Measurements from ENCODE around the gene SORD. TPM values are rescaled to one million over a fixed set of nuclear protein-coding genes. Genes with fewer than 3 reads are reported as not detected.

SORD gene
- total RNA-seq, 1 donor from 2014 or later, result 15.5 TPM

DNA sequence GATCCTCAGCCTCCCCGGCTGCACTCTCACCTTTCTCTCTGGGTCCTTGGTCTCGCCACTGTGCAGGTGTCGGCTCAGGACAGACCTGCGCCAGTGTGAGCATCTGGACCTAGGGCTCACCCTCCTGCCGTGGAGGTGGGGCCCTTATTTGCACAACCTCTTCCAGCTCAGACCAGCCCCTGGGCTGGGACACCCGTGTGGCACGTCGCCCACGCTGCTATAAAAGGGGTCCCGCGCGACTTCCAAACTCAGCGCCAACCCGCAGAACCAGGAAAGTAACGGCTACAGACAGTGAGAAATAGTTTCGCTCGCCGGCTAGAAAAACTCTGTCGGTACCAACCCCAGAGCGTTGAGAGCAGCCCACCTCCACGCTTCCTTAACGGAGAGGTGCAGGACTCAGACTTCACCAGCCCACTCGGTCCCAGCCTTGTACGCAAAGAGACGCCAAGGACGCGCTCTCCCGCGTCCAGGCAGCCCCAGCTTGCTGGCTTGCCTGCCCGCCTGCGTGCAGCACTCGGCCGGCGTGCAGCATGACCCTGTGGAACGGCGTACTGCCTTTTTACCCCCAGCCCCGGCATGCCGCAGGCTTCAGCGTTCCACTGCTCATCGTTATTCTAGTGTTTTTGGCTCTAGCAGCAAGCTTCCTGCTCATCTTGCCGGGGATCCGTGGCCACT, 91.2 kb downstream of the SORD start, which contains the start of the genes DUOX2 and DUOXA2:
DUOX2 (minus strand) TSS at position 97 of the 675 bp plus-strand sequence. CDS start 761 bp downstream, outside the sequence.
DUOXA2 (plus strand) TSS at position 251 of the 675 bp plus-strand sequence; CDS start at position 531, 280 bp downstream.
- peaks cover 74% of the 10 kb centered on the region for H3K27me3 Mint-ChIP-seq
- POLR2A ChIA-PET, result no interaction called here
- no peak for DNase-seq
- no peaks in the 10 kb centered on the region for H3K9me3 Mint-ChIP-seq
- TF ChIP-seq, protein P1, sequence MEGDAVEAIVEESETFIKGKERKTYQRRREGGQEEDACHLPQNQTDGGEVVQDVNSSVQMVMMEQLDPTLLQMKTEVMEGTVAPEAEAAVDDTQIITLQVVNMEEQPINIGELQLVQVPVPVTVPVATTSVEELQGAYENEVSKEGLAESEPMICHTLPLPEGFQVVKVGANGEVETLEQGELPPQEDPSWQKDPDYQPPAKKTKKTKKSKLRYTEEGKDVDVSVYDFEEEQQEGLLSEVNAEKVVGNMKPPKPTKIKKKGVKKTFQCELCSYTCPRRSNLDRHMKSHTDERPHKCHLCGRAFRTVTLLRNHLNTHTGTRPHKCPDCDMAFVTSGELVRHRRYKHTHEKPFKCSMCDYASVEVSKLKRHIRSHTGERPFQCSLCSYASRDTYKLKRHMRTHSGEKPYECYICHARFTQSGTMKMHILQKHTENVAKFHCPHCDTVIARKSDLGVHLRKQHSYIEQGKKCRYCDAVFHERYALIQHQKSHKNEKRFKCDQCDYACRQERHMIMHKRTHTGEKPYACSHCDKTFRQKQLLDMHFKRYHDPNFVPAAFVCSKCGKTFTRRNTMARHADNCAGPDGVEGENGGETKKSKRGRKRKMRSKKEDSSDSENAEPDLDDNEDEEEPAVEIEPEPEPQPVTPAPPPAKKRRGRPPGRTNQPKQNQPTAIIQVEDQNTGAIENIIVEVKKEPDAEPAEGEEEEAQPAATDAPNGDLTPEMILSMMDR (IDR thresholded peaks at IDR 0.05), result no peak
- peak within 1 kb of the TSS; percentile 79 for H3K4me3 Mint-ChIP-seq
- no peak within 1 kb of the TSS for H3K27ac Mint-ChIP-seq
- intact Hi-C loops (cut with micrococcal nuclease), result no loop called here
- CTCF ChIA-PET, result no interaction called here
- H3K36me3 Mint-ChIP-seq (ENCODE audit: low read depth), result no peaks in the 10 kb centered on the region
- H3K4me1 Mint-ChIP-seq, result peaks cover 58% of the 10 kb centered on the region
- ATAC-seq (ENCODE audit: low read depth), result no peak

DNA sequence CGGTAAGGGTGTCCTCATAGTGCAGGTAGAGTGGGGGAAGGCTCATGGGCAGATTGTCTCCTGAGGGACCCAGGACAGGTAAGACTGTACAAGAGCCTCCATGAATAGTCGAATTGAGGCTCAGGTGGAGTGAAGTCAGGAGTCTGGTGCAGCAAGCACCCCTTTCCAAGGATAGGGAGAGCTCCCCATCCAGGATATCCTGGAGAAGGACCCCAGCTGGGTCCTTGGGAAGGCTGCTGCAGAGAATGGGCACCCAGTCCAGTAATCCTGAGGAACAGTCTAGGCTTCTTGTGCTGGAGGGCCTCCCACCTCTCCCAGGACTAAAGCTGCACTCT, 91.7 kb downstream of the SORD start:
- intact Hi-C loops (cut with micrococcal nuclease), result no loop called here
- CTCF ChIA-PET, result no interaction called here

DNA sequence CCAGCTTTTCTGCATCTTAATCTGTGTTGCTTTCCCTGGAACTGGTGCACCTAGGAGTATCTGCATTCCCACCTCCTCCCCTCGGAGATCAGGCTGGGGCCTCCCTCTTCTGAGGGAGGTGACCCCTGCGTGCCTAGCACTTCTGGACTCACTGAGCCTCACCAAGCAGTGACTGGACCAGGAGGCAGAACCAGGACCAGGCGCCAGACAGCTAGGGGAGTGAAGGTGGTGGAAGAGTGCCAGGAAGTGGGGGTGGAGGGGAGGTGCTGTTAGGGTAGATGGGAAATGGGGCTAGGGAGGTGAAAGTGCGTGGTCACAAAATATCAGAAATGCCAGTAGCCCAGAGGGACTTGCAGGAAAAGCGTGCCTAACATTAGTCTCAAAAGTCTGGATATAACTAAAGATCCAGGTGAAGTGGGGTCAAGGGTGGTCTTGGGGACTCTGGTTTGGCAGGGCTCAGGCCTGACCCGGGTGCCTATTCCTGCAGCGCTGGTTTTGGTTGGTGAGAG, 92.4 kb downstream of the SORD start:
- no peak overlapping the region for H3K27ac Mint-ChIP-seq
- H3K4me3 Mint-ChIP-seq, result no peak overlapping the region
- ChIA-PET CTCF (no interaction called here), POLR2A (interaction anchor here (1.8 kb wide), 1 partner anchor 66 kb away, joined by 5 read pairs; no protein-coding TSS in a partner anchor)
- DNase-seq, result no peak
- H3K9me3 Mint-ChIP-seq, result no peaks in the 10 kb centered on the region
- H3K27me3 Mint-ChIP-seq, result peaks cover 70% of the 10 kb centered on the region
- TF ChIP-seq, protein P1 (IDR thresholded peaks at IDR 0.05), result no peak
- intact Hi-C loops (cut with micrococcal nuclease), result no loop called here
- no peaks in the 10 kb centered on the region for H3K36me3 Mint-ChIP-seq (ENCODE audit: low read depth)
- H3K4me1 Mint-ChIP-seq, result peaks cover 58% of the 10 kb centered on the region
- no peak for ATAC-seq (ENCODE audit: low read depth)

More for the DNA sequence above, 91.7 kb downstream of the SORD start:
- POLR2A ChIA-PET, result no interaction called here
- DNase-seq (no peak), ATAC-seq (ENCODE audit: low read depth) (no peak)
- H3K27me3 Mint-ChIP-seq, result peaks cover 73% of the 10 kb centered on the region
- no peak overlapping the region for H3K4me3 Mint-ChIP-seq
- TF ChIP-seq, protein P1 (IDR thresholded peaks at IDR 0.05), result no peak
- no peak overlapping the region for H3K27ac Mint-ChIP-seq
- H3K4me1 Mint-ChIP-seq, result peaks cover 58% of the 10 kb centered on the region
- no peaks in the 10 kb centered on the region for H3K9me3 Mint-ChIP-seq
- H3K36me3 Mint-ChIP-seq (ENCODE audit: low read depth), result no peaks in the 10 kb centered on the region

DNA sequence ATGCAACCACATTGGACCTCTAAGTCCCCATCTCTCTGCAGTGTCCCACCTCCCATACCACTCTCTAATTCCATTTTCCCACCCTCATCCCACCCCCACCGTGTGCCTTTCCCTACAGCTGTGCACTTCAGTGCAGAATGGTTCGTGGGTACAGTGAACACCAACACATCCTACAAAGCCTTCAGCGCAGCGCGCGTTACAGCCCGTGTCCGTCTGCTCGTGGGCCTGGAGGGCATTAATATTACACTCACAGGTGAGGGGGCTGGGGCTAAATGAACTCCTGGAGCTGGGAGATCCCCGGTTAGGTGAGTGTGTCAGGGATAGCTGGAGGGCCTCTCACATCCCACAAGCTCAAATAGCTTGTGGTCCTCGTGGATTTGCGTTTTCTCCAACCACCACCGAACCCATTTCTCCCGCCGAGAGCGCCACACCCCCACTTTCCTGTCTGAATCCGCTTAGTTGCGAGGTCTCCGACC, 93.0 kb downstream of the SORD start:
- ATAC-seq (ENCODE audit: low read depth), result no peak
- Mint-ChIP-seq H3K27me3 (peaks cover 72% of the 10 kb centered on the region), H3K4me3 (peak overlapping the region; percentile 44), H3K9me3 (no peaks in the 10 kb centered on the region), H3K36me3 (ENCODE audit: low read depth) (no peaks in the 10 kb centered on the region), H3K4me1 (peaks cover 56% of the 10 kb centered on the region), H3K27ac (no peak overlapping the region)
- POLR2A ChIA-PET, result interaction anchor here (0.5 to 1.8 kb wide), 3 partner anchors 67 to 507 kb away, joined by 3 to 7 read pairs (median 5); no protein-coding TSS in a partner anchor
- CTCF ChIA-PET, result no interaction called here
- DNase-seq, result no peak
- TF ChIP-seq, protein P1 (IDR thresholded peaks at IDR 0.05), result no peak
- intact Hi-C loops (cut with micrococcal nuclease), result no loop called here

DNA sequence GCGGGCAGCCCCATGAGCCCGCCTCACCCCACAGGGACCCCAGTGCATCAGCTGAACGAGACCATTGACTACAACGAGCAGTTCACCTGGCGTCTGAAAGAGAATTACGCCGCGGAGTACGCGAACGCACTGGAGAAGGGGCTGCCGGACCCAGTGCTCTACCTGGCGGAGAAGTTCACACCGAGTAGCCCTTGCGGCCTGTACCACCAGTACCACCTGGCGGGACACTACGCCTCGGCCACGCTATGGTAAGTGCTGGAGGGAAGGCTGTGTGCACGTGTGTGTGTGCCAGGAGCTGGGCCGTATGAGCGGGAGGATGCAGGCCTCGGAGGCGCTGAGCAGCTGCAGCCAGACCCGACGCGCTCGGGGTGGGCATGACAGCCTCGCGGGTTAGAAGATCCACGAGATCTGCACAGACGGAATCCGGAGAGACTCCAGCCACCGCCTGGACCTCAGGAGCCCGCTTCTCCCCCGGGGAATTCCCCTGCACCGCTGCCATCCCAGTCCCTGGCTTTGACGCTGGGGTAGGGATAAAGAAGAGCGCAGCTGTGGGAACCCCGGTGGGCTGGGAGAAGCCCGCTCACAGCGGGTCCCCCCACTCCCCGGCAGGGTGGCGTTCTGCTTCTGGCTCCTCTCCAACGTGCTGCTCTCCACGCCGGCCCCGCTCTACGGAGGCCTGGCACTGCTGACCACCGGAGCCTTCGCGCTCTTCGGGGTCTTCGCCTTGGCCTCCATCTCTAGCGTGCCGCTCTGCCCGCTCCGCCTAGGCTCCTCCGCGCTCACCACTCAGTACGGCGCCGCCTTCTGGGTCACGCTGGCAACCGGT, 93.7 kb downstream of the SORD start:
- ATAC-seq (ENCODE audit: low read depth), result no peak
- Mint-ChIP-seq H3K36me3 (ENCODE audit: low read depth) (no peaks in the 10 kb centered on the region), H3K4me3 (peak overlapping the region; percentile 57), H3K9me3 (no peaks in the 10 kb centered on the region), H3K4me1 (peaks cover 56% of the 10 kb centered on the region), H3K27me3 (peaks cover 77% of the 10 kb centered on the region), H3K27ac (no peak overlapping the region)
- CTCF ChIA-PET, result no interaction called here
- POLR2A ChIA-PET, result interaction anchor here (0.5 to 1.8 kb wide), 3 partner anchors 68 to 508 kb away, joined by 3 to 7 read pairs (median 5); no protein-coding TSS in a partner anchor
- TF ChIP-seq, protein P1 (IDR thresholded peaks at IDR 0.05), result no peak
- DNase-seq, result no peak
- intact Hi-C loops (cut with micrococcal nuclease), result no loop called here

Measured in activated B cell treated with CpG ODN at 0.5 μM for 24 hours (primary cell).